ENCODE measurements around the gene CTPS2. TPM values are rescaled to one million over a fixed set of nuclear protein-coding genes. Genes with fewer than 3 reads are reported as not detected.

Gene CTPS2
- total RNA-seq, 1 donor from 2014 or later, result 59.0 TPM

- H3K27ac Mint-ChIP-seq, result peak overlapping the region; percentile 96
Measured at GRCh38 chrX:16711893-16712547, 449 bp downstream of the CTPS2 start.

GRCh38 chrX:16711219-16711811, 1.2 kb downstream of the CTPS2 start:
- no peaks in the 10 kb centered on the region for H3K27me3 Mint-ChIP-seq
- peaks cover 12% of the 10 kb centered on the region for H3K36me3 Mint-ChIP-seq
- H3K9me3 Mint-ChIP-seq, result no peaks in the 10 kb centered on the region
- TF ChIP-seq CTCF (conservative IDR thresholded peaks at IDR 0.05), result no peak
- H3K27ac Mint-ChIP-seq, result peak overlapping the region; percentile 95
- H3K4me3 Mint-ChIP-seq, result peak overlapping the region; percentile 95
- H3K4me1 Mint-ChIP-seq (ENCODE audit: unreplicated experiment), result peaks cover 22% of the 10 kb centered on the region
- no peak for DNase-seq (ENCODE audit: extremely low spot score, unreplicated experiment)

More at GRCh38 chrX:16711893-16712547, 449 bp downstream of the CTPS2 start:
- DNase-seq (ENCODE audit: extremely low spot score, unreplicated experiment), result peak; percentile 77
- no peak for TF ChIP-seq CTCF (conservative IDR thresholded peaks at IDR 0.05)
- H3K36me3 Mint-ChIP-seq, result peaks cover 12% of the 10 kb centered on the region
- no peaks in the 10 kb centered on the region for H3K27me3 Mint-ChIP-seq
- H3K9me3 Mint-ChIP-seq, result no peaks in the 10 kb centered on the region
- H3K4me3 Mint-ChIP-seq, result peak overlapping the region; percentile 98
- peaks cover 22% of the 10 kb centered on the region for H3K4me1 Mint-ChIP-seq (ENCODE audit: unreplicated experiment)

- TF ChIP-seq CTCF (conservative IDR thresholded peaks at IDR 0.05), result no peak
- Mint-ChIP-seq H3K27me3 (no peaks in the 10 kb centered on the region), H3K9me3 (no peaks in the 10 kb centered on the region), H3K27ac (no peak overlapping the region), H3K4me1 (ENCODE audit: unreplicated experiment) (peaks cover 22% of the 10 kb centered on the region), H3K4me3 (no peak overlapping the region), H3K36me3 (peaks cover 21% of the 10 kb centered on the region)
- no peak for DNase-seq (ENCODE audit: extremely low spot score, unreplicated experiment)
Measured at GRCh38 chrX:16708016-16708415, 4.5 kb downstream of the CTPS2 start.

- Mint-ChIP-seq H3K27me3 (no peaks in the 10 kb centered on the region), H3K4me1 (ENCODE audit: unreplicated experiment) (peaks cover 6% of the 10 kb centered on the region), H3K9me3 (no peaks in the 10 kb centered on the region), H3K4me3 (no peak overlapping the region), H3K27ac (no peak overlapping the region), H3K36me3 (peaks cover 33% of the 10 kb centered on the region)
- TF ChIP-seq CTCF (conservative IDR thresholded peaks at IDR 0.05), result no peak
- no peak for DNase-seq (ENCODE audit: extremely low spot score, unreplicated experiment)
Measured at GRCh38 chrX:16705370-16705769, 7.1 kb downstream of the CTPS2 start.

- no peak for TF ChIP-seq CTCF (conservative IDR thresholded peaks at IDR 0.05)
- H3K4me3 Mint-ChIP-seq, result no peak overlapping the region
- H3K27me3 Mint-ChIP-seq, result no peaks in the 10 kb centered on the region
- peaks cover 27% of the 10 kb centered on the region for H3K36me3 Mint-ChIP-seq
- no peaks in the 10 kb centered on the region for H3K9me3 Mint-ChIP-seq
- H3K4me1 Mint-ChIP-seq (ENCODE audit: unreplicated experiment), result no peaks in the 10 kb centered on the region
- no peak overlapping the region for H3K27ac Mint-ChIP-seq
- no peak for DNase-seq (ENCODE audit: extremely low spot score, unreplicated experiment)
Measured at GRCh38 chrX:16702700-16703599, 9.5 kb downstream of the CTPS2 start.

Data from type B pancreatic cell (in vitro differentiated cells).